Measurements from ENCODE around the gene PEAR1. TPM values are rescaled to one million over a fixed set of nuclear protein-coding genes. Genes with fewer than 3 reads are reported as not detected.

PEAR1 gene
- polyA plus RNA-seq, 1 experiment = 14.9 TPM

GRCh38 chr1:156859523-156860112 lies 33.9 kb upstream of the PEAR1 start:
- Histone ChIP-seq H3K4me3 (ENCODE audit: low read depth, low read length) (peak overlapping the region; percentile 32), H3K9me3 (ENCODE audit: control insufficient read depth, insufficient read depth, low read length) (no peaks in the 10 kb centered on the region; the same call in 1 of the 2 replicates), H3K27ac (ENCODE audit: low read depth, low read length) (no peak overlapping the region), H3K27me3 (ENCODE audit: control insufficient read depth, insufficient read depth, low read length) (peaks cover 80% of the 10 kb centered on the region)
- ChIA-PET CTCF (interaction anchor here (0.9 to 5.5 kb wide), 29 partner anchors 11 to 175 kb away, joined by 3 to 72 read pairs (median 6); partner anchors contain the start of genes METTL25B and PRCC), POLR2A (interaction anchor here (0.8 to 1.8 kb wide), 4 partner anchors 30 to 132 kb away, joined by 3 to 5 read pairs (median 4); partner anchors contain the start of genes HDGF, ISG20L2 and METTL25B)
- no peak for DNase-seq (ENCODE audit: low read depth, low spot score)
- TF ChIP-seq CTCF (IDR thresholded peaks at IDR 0.05; ENCODE audit: low read depth, low read length) = no peak

- Histone ChIP-seq H3K27me3 (ENCODE audit: control insufficient read depth, insufficient read depth, low read length) (peaks cover 81% of the 10 kb centered on the region), H3K4me3 (ENCODE audit: low read depth, low read length) (peak overlapping the region; percentile 32), H3K27ac (ENCODE audit: low read depth, low read length) (no peak overlapping the region), H3K9me3 (ENCODE audit: control insufficient read depth, insufficient read depth, low read length) (no peaks in the 10 kb centered on the region; the same call in 1 of the 2 replicates)
- TF ChIP-seq CTCF (IDR thresholded peaks at IDR 0.05; ENCODE audit: low read depth, low read length) = peak; percentile 78
- no peak for DNase-seq (ENCODE audit: low read depth, low spot score)
- CTCF ChIA-PET = interaction anchor here (0.6 to 5.5 kb wide), 38 partner anchors 10 to 214 kb away, joined by 3 to 72 read pairs (median 5); partner anchors contain the start of genes METTL25B and PRCC
- POLR2A ChIA-PET = interaction anchor here (0.8 to 1.8 kb wide), 3 partner anchors 30 to 132 kb away, joined by 3 to 5 read pairs (median 4); partner anchors contain the start of genes ISG20L2 and METTL25B
Observed at GRCh38 chr1:156860113-156860627, 33.3 kb upstream of the PEAR1 start.

- Histone ChIP-seq H3K27ac (ENCODE audit: low read depth, low read length) (no peak within 1 kb of the TSS), H3K9me3 (ENCODE audit: control insufficient read depth, insufficient read depth, low read length) (no peaks in the 10 kb centered on the region; the same call in 1 of the 2 replicates), H3K4me3 (ENCODE audit: low read depth, low read length) (peak within 1 kb of the TSS; percentile 32), H3K27me3 (ENCODE audit: control insufficient read depth, insufficient read depth, low read length) (peaks cover 85% of the 10 kb centered on the region)
- CTCF ChIA-PET = interaction anchor here (0.6 to 5.5 kb wide), 32 partner anchors 9 to 213 kb away, joined by 3 to 72 read pairs (median 4); partner anchors contain the start of genes HDGF and METTL25B
- no peak for DNase-seq (ENCODE audit: low read depth, low spot score)
- POLR2A ChIA-PET = interaction anchor here (1.2 to 1.8 kb wide), 2 partner anchors 29 to 133 kb away, joined by 3 to 4 read pairs; partner anchors contain the start of genes ISG20L2 and METTL25B
- TF ChIP-seq CTCF (IDR thresholded peaks at IDR 0.05; ENCODE audit: low read depth, low read length) = no peak
Observed at GRCh38 chr1:156860628-156861423, 32.7 kb upstream of the PEAR1 start, which contains the start of gene NTRK1. Gene NTRK1 (plus strand): TSS chr1:156860865. CDS start chr1:156860935, 70 bp downstream.

GRCh38 chr1:156862584-156862983 lies 30.9 kb upstream of the PEAR1 start:
- H3K27me3 ChIP-seq (ENCODE audit: control insufficient read depth, insufficient read depth, low read length) = peaks cover 78% of the 10 kb centered on the region
- no peak for DNase-seq (ENCODE audit: low read depth, low spot score)
- CTCF ChIA-PET = interaction anchor here (0.7 to 5.5 kb wide), 5 partner anchors 10 to 173 kb away, joined by 3 to 72 read pairs (median 10); partner anchors contain the start of gene METTL25B

More at GRCh38 chr1:156862584-156862983, 30.9 kb upstream of the PEAR1 start:
- TF ChIP-seq CTCF (IDR thresholded peaks at IDR 0.05; ENCODE audit: low read depth, low read length) = no peak
- POLR2A ChIA-PET = interaction anchor here (0.5 kb wide), 1 partner anchor 24 kb away, joined by 4 read pairs; no protein-coding TSS in a partner anchor
- Histone ChIP-seq H3K9me3 (ENCODE audit: control insufficient read depth, insufficient read depth, low read length) (no peaks in the 10 kb centered on the region; the same call in 1 of the 2 replicates), H3K4me3 (ENCODE audit: low read depth, low read length) (no peak overlapping the region), H3K27ac (ENCODE audit: low read depth, low read length) (no peak overlapping the region)

All from AG04450 (cell line).